Fibroblast of skin of scalp (primary cell): ENCODE measurements around the gene PLSCR3. TPM values are rescaled to one million over a fixed set of nuclear protein-coding genes. Genes with fewer than 3 reads are reported as not detected.
A peak's percentile ranks its signal among the peaks of the same experiment; 100 is the strongest.

Experiments used
- DNase-seq: peaks from one replicate; pipeline ENCODE4 v3.0.0-alpha.2; 2013
- polyA plus RNA-seq, 2 experiments: library from polyadenylated mRNA; unstranded; fragments of 120-200 nt; gene quantifications; one replicate each; pipeline ENCODE4 v1.2.1, GENCODE V29; 2013; ENCODE audit not compliant: insufficient read length in 2 of 2

PLSCR3 gene
- 83.4 TPM for polyA plus RNA-seq (2013, experiment 1 of 2; ENCODE audit: insufficient read length)
- polyA plus RNA-seq (2013, experiment 2 of 2; ENCODE audit: insufficient read length) = 81.3 TPM

DNA sequence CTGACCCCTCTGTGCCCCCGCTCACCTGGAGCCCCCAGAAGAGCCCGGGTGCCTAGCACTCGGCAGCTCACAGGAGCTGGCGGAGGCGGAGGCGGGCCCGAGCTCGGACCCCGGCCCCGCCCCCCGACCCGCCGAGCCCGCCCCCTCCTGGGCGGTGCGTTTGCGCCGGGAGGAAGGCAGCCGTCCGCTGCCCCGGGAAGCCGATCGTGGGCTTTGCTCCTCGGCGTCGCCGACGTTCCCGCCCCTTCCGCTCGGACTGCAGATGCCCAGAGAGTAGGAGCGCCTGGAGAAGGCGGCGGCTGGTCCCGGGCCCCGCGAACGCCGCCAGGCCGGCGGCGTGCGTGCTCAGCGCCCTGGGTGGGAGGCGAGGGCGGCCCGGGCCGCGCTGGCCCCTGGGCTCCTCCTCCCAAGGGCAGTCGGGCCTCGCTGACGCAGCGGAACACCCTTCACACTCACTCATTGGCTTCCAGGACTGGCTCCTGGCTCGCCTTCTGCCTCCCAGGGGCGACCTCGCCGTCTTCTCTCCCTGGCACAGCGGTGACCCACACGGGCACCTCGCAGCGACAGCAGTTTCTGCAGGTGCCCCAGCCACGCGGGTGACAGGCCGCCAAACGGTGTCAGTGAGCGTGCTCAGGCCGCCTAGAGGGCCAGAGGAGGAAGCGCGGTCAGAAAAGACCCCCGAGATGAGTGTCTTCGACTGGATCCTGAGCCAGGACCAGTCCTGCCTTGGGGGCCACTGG, at the start of gene PLSCR3:
PLSCR3 (minus strand) TSS at position 74 of the 740 bp plus-strand sequence. CDS start 415 bp downstream, outside the sequence.
- peak; percentile 88 for DNase-seq

DNA sequence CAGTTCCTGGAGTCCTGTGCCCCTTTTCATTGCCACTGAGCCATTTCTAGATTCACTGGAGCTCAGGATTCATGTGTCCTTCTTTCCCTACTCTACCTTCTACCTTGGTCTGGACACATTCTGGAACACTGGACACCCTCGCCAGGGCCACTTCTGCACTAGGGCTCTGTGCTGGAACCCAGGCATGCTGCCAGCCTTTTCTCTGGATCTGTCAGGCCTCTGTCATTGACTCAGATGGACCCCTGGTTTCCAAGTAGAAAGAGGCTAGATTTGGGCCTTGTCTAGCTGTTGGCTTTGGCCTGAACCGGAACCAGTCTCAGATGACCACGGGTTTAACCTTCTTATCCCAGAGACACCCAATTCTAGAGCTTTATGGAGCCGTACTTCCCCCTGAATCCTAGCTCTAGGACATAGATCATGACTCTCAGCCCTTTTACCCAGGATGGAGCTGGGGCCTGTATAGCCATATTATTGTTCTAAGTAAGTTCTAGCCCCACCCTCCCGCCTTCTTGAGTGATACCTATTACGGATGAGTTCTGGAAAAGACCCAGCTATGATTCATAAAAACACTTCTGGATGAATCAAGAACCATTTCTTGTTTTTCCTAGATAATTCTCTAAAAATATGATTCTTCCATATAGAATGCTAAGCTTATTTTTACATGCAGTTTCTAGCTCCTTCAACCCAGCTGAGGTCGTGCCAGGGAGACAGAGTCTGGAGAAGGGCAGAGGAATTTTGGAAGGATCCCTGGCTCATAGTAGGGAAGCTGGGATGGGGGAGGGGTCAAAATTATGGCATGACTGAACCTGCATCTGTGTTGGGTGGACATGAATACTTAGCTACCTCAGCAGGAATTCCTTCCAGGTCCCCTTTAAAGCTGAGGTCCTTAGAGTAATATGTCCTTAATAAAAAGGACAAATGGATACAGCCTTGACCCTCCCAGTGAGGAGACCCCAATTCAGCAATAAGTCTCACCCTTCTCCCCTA, 49.5 kb upstream of the PLSCR3 start:
- peak; percentile 71 for DNase-seq

DNA sequence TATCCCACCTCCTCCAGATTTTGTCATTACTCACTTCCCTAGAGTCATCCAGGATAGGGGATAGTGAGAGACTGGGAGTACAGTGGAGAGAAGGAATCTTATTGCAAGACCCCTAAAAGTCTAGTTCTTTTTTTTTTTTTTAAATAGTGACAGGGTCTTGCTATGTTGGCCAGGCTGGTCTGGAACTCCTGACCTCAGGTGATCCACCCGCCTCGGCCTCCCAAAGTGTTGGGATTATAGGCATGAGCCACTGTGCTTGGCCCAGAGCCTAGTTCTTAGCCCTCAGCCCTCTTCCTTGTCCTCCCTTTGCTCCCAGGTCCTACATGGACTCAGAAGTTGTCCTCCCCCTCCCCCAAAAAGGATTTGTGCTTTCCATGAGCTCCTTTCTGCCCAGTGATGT, 47.8 kb upstream of the PLSCR3 start:
- no peak for DNase-seq

DNA sequence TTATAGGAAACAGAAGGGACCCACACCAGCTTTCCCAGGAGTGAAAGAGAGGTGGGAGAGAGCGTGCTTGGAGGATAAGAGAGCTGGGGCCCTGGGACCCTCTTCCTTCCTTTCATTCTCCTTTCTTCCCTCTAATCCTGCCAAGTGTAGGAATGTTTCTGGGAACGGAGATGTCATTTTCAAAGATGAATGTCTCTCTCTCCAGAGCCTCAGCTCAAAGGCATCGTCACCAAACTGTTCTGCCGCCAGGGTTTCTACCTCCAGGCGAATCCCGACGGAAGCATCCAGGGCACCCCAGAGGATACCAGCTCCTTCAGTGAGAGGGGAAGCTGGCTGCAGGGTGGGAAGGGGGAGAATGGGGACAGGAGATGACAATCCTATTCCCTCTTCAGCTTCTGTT, 46.9 kb upstream of the PLSCR3 start:
- no peak for DNase-seq

DNA sequence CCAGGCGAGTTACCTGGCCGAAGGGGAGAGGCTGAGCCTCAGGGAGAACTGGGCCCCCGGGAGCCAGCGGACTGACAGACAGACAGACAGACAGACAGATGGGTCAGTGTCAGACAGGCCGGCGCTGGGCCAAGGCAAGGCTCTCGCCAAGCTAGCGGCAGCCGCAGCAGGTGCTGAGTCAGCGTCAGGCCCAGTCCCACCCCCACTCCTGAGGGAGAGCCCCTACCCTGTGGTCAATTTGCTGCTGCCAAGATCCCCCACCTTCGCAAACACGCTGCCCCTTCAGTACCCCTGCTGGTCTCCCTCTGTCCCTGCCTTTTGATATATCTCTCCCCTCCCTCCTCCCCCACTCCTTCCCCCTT, 46.5 kb upstream of the PLSCR3 start:
- peak; percentile 36 for DNase-seq

DNA sequence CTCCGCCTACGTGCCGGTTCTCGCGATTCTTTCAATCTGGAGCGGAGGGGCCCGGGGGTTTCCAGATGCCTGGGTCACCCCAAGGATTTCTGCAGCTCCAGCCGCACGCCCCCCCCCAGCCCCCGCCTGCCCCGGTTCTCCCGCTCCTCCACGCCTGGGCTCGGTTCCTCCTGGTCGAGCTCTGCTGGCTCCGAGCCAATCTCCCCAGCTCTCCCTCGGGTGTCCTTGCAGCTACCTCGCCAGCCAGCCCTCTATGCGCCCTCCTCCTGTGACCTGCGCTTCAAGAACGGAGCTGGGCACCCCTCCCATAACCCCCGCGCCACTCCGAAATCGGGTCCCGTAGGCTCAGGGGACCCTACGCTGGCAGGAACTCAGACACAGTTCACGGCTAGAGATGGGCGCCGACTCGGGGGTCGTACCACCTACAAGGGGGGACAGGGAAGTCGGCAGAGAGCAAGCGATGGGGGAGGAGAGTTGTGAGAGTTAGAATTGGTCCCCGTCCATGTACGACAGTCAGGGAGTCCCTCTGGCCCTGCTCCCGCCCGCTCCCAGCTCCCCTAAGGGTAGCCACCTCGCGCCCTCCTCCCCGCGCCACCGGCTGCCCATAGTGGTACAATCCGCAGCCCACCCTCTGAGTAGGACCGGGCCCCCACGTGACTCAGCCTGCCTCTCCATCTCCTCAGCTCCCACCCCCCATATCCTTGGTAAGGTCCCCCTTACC, 45.9 kb upstream of the PLSCR3 start:
- DNase-seq = peak; percentile 43

DNA sequence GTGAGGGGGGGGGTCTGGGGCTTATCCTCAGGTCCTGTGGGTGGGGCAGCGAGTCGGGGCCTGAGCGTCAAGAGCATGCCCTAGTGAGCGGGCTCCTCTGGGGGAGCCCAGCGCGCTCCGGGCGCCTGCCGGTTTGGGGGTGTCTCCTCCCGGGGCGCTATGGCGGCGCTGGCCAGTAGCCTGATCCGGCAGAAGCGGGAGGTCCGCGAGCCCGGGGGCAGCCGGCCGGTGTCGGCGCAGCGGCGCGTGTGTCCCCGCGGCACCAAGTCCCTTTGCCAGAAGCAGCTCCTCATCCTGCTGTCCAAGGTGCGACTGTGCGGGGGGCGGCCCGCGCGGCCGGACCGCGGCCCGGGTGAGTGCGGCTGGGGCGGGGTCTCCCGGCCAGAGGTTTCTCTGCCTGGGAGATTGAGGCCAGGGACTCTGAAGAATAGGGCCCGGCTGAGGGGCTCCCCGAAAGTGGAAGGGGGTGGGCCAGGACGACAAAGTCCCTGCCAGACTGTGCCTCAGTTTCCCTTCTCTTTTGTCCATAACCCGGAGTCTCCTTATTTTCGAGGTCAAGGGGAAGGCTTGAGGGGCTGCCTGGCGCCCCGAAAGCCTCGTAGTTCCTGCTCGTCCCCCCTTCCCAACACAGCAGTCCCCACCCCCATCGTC, 45.3 kb upstream of the PLSCR3 start, which contains the start of gene FGF11:
FGF11 (plus strand) TSS at position 51 of the 651 bp plus-strand sequence; CDS start at position 160, 109 bp downstream.
- no peak for DNase-seq

DNA sequence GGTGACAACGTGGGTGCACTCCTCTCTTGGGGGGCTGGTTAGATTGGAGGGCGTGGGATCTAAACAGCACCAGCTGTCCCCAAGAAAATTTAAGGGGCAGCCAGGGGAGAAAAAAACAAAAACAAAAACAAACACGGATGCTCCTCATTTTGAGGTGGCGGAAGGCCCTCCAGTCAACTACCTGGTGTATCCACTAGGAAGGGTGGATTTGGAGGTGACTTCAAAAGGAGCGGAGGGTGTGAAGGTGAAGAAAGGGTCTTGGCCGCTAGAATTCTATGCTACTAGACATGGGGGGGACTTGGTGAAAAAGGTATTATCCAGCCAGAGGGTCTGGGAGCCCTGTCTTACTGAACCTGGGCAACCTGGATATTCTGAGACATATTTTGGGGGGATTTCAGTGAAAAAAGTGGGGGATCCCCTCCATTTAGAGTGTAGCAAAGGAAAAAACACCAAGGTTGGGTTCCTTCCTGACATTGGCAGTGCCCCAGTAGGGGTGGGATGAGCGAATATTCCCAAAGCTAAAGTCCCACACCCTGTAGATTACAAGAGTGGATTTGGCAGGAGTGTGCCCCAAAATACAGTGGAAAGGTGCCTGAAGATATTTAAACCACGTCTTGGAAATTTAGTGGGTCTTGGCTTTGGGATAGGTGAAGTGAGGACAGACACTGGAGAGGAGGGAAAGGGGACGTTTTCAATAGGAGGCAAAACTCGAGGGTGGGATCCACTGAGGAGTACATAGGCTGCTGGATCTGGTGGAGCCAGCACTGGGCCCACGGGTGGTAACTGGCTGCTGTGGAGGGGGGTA, 44.5 kb upstream of the PLSCR3 start:
- no peak for DNase-seq

DNA sequence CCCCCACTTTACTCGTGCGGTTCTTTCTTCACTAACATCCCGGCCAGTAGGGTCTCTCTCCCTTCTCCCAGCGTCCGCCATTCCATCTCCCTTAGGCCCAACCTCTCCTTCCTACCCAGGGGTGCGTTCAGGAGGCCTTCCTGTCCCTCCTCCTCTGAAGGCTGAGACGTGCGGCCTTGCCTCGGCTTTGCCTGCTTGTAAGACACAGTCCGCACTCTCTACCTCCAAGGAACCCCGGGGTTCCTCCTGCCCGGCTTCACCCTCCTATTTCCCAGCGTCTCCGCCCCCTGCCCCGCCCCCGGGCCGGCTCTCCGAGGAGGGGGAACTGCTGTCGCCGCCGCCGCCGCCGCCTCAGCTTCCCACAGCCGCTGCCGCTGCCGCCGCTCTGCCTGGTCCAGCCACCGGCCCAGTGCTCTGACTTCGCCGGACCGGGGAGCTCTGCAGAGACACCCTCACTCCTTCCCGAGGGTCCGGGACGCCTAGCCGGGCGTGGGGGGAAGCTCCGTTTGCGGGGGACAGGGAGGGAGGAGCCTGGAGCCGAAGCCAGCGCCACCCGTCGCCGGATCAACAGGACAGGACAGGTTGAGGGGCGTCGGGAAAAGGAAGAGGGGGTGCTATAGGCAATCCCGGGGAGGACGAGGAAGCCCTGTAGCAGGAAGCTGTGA, 43.8 kb upstream of the PLSCR3 start:
- no peak for DNase-seq

DNA sequence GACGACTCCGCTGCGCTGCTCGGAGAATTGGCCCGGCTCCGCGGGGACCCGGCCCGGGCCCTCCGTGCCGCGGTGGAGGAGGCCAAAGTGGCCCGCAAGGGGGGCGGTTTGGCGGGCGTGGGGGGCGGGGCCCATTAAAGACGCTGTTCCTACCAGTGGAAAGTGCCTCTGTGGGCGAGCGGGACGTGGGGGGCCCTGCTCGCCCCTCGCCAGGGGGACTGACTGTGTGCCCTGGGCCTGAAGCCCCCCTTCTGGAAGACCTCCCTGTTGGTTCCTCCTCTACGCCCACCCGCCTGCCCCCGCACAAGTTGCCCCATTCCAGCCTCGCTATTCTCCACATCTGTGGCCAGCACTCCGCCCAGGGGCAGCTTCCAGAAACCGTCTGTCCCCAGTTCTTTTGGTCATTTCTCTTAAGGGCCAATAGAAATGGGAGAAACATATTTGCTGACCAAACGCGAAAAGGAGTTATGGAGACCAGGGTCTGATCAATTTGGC, 43.1 kb upstream of the PLSCR3 start:
- no peak for DNase-seq

DNA sequence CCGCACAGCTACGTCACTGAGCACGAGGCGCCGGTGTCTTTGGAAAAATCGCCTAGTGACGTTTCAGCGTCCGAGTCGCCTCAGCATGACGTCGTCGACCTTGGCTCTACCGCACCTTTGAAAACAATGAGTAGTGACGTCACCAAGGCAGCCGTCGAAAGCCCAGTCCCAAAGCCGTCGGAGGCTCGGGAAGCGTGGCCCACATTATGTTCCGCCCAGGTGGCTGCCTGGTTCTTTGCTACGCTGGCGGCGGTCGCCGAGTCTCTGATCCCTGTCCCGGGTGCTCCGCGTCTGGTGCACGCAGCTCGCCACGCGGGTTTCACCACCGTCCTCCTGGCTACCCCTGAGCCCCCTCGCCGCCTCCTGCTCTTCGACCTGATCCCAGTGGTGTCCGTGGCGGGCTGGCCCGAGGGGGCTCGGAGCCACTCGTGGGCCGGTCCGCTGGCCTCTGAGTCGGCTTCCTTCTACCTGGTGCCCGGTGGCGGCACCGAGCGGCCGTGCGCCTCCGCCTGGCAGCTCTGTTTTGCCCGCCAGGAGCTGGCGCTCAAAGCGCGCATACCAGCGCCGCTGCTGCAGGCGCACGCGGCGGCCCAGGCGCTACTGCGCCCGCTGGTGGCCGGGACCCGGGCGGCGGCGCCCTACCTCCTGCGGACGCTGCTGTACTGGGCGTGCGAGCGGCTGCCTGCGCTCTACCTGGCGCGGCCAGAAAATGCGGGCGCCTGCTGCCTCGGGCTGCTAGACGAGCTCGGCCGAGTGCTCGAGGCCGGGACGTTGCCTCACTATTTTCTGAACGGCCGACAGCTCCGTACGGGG, 42.4 kb upstream of the PLSCR3 start:
- peak; percentile 77 for DNase-seq

DNA sequence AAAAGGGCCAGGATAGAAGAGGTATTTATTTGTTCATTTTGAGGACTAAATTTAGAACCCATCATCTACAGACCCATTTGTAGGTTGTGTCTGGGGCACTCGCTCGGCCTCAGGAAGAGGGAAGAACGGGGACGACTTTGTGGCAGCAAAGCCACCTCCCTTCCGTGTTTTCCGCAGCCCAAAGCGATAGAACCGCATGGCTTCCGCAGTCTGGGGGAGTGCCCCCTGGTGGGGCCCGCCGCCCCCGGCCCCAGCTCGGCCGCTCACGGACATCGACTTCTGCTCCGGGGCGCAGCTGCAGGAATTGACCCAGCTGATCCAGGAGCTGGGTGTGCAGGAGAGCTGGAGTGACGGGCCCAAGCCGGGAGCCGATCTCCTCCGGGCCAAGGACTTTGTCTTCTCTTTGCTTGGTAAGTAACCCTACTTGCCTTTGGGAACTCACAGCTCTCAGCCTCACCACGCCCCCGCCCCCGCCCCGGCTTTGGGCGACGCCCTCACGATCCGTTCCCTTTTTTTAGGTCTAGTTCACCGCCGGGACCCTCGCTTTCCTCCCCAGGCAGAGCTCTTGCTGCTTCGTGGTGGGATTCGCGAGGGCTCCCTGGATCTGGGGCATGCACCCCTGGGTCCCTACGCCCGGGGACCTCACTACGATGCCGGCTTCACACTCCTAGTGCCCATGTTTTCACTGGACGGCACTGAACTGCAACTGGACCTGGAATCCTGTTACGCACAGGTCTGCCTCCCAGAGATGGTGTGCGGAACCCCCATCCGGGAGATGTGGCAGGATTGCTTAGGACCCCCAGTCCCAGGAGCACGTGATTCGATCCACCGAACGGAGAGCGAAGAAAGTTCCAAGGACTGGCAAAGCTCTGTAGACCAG, 41.6 kb upstream of the PLSCR3 start:
- DNase-seq = no peak

DNA sequence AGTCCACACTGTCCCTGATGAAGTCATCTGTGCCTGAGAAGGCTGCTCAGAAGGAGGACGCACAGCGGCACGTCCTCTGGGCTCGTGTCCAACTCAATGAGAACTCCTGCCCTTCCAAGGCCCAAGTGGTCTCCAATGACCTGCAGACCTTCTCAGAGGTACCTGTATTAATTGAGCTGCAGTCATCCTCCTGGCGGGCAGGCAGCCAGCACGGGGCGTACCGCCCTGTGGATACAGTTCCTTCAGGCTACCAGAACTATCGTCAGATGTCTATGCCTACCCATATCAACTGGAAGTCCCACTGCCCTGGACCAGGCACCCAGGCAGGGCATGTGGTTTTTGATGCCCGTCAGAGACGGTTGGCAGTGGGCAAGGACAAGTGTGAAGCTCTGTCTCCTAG, 38.0 kb upstream of the PLSCR3 start:
- no peak for DNase-seq

DNA sequence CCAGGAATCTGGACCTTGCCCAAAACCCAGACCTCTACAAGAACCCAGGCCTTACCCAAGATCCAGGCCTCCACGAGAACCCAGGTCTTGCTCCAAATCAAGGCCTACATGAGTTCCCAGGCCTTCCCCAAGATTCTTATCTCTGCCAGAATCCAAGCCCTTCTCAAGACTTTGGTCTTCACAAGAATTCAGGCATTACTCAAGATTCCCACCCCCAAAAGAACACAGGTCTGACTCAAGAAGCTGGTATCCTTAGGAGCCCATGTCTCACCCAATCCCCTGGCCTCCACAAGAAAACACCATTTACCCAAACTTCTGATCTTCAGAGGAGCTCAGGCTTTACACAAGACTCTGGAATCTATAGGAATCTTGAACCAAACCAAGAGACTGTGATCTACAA, 36.9 kb upstream of the PLSCR3 start:
- no peak for DNase-seq

DNA sequence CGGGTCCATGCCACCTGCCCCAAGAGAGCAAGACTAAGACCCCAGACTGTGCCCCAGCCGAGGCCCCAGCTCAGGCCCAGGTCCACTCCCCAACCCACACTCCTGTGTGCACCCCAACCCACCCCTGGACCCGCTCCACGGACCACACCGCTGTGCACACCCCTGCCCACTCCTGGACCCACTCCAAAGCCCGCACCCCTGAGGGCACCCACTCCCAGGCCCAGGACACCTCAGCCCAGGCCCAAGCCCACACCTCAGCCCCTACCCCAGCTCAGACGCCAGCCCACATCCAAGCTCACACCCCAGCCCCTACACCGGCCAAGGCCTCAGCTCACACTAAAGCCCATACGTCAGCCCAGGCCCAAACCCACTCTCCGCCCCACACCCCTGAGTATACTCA, 35.4 kb upstream of the PLSCR3 start:
- DNase-seq = no peak

DNA sequence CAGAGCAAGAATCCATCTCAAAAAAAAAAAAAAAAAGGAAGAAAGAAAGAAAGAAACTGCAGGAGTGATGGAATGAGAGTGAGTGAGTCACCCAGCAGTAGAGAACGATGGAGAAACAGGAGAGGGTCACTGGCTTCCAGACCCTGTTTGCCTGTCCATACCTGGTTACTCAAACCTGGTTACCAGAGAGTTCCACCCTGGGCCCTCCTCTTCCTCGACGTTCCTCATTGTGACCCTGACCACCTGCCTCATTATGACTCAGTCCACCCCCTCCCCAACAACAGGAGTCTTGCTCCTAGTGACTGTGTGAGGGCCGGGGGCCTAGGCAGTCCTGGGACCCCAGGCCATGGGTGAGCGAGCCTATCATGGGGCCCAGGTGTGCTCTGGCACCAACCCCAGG, 34.2 kb upstream of the PLSCR3 start, which contains the start of gene SPEM3:
SPEM3 (plus strand) TSS at position 301 of the 400 bp plus-strand sequence; CDS start at position 347, 46 bp downstream.
- no peak for DNase-seq

DNA sequence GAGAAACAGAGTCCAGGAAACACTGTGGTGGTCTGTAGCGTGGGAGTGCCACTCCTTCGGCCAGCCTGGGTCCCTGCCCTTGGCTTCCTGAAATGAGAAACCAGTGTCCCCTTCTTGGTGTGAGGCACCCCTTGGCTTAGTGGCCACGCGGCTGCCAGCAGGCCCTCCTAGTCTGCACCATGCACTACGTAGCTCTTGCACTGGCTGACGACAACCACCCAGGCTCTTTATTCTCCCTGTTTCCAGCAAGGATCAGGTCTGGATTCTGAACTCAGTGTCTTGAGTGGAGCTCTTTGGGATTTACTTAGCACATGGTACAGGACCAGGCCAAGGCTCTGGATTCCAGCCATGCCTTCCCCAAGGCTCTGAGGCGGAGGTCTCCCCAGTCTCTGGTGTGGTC, 33.2 kb upstream of the PLSCR3 start:
- DNase-seq = no peak

DNA sequence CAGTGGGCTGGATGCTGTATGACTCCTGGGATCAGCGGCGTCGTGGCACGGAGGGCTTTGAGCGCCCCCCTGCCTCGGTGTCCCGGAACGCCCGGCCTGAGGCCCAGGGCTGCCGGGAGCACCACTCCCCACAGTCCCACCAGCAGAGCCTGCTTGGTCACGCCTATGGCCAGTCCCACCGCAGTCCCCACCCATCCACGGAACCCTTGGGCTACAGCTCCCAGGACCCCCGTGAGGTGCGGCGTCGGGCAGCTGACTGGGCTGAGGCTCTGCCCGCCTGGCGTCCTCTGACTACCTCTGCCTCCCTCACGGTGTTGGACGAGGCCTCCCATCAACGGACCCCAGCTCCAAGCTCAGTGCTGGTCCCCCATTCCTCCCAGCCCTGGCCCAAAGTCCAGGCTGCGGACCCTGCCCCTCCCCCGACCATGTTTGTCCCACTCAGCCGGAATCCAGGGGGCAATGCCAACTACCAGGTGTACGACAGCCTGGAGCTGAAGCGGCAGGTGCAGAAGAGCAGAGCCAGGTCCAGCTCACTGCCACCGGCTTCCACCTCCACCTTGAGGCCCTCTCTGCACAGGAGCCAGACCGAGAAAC, 32.7 kb upstream of the PLSCR3 start:
- no peak for DNase-seq
